ENCODE results near the gene DBX2. TPM values are rescaled to one million over a fixed set of nuclear protein-coding genes. Genes with fewer than 3 reads are reported as not detected.
"Not testable (repeated sequence)": the region's sequence is repeated elsewhere in the genome, so short reads cannot be mapped to it uniquely, and the experiment has no call there.

Gene DBX2
- total RNA-seq, result 1.6 TPM

DNA sequence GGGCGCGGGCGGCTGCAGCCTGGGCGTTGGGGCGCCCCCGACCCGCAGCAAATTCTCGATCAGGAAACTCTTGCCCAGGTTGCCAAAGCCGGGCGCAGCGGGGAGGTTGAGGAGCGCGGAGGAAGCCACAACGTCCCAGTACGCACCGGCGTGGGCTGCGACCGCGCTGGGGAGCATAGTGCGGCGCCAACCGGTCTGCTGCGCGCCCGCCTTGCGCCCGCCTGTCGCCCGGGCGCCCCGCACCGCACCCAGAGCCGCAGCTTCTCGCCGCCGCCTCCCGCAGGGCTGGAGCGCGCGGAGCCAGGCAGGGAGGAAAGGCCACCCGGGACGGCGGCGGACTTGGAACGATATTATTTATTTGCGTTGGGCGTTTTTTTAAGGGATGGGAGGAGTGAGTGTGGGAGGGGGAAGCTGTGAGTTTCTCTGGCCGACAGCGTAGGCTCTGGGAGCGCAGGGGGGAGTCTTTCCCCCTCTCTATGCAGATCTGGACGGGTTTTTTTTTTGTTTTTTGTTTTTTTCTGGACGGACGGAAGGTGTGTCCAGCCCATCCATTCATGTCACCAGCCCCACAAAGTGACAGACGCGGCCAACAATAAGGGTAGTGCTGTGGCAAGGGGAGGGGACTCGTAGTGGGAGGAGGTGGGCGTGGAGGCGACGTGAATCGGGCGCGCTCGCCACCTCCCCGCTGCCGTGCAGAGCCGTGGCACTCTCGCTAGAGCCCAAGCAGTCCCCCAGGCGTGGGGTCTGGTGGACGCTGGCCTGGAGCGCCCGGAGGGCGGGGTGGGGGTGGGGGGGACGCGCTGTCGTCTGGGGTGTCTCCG lies at the start of gene DBX2:
DBX2 (minus strand) TSS at position 349 of the 821 bp plus-strand sequence; CDS start at position 177, 172 bp downstream.
- no peak for DNase-seq

DNA sequence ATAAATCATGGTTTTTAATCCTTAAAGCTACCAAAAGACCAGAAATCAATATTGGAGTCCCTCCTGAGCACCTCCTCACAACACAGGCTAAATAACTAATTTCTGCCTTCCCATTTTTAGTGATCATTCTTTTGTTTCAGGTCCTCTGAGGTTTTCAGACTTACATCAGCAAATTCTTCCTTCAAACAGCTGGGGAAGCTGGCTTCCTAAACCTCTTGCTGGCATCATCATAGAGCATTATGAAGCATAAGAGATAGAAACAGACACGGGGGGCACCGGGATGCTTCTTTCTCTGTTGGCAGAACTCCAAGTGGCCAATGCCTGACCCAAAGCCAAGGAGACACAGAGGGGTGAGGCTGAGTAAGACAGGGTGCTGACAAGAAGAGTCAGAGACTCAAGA lies 47.9 kb upstream of the DBX2 start:
- no peak for DNase-seq

DNA sequence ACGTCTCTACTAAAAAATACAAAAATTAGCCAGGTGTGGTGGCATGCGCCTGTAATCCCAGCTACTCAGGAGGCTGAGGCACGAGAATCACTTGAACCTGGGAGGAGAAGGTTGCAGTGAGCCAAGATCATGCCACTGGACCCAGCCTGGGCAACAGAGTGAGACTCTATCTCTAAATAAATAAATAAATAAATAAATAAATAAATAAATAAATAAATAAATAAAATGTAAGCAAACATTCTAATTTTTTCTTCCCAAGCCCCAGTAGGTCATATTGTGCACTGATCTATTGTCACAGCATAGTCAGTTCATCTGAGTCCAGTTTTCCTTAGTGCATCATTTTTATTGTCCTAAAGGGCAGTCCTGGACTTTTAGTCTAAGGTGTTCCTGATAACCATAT lies 44.5 kb upstream of the DBX2 start:
- DNase-seq, result not testable (repeated sequence)

DNA sequence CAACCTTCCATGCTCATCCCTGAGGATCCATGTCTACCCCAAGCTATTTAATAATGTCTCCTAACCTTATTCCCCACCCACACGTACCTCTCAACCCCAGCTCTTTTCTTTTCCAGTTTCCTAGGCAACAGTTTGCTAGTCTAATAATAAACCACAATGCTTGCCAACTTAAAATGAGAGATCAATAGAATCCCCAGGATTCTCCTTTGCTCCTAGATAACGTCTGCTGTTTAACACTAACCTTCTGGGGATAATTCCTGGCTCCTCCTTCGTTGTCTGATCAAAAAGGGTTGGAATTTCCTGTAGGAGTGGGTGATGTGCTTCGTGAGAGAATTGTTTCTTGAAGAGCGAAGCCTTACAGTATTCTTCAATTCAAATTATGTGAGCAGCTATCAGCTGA lies 42.2 kb upstream of the DBX2 start:
- no peak for DNase-seq

DNA sequence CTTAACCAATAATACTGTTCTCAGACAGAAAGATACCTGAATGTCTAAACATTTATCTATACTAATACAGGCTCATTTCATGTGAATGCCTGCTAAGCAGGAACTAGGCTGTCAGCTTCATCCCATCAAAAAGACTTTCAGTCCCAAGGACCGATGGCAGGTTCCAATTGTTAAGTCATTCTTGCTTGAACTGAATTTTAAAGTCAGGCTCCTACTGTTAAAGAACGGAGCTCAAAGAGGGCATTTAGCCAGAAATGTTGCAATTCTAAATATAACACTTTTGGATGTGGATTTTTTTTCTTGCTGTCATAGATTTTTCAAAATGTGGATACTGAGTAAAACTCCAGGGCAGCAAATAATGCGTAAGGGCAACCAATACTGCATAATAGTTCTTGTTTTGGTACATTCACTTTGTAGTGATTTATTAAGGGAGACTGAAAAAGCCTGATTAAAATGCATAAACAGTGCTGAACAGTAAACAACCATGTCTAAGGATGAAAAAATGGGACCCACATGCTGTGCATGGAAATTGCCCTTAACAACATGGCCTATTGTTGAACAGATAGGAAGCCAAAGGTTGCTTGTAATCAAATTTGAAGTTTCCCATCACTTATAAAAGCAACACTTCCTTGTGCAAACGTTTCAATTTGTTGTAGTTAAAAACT lies 38.6 kb upstream of the DBX2 start:
- no peak for DNase-seq

DNA sequence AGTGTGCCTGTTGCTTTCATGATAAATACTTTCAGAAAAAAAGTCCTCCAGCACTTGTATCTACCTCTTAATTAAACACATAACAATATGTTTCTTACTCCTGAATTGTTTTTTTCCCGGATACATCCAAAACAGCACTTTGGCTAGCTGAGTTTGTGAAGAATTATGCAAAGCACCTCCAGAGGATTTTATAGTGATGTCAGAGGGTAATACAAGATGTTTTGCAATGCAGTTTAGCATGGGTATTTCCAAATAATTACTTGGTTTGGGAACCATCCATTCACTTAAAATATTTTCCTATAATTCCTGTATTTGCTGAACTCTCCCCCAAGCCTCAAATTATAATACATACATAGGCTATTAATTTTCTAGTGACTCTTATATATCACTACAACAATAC lies 37.7 kb upstream of the DBX2 start:
- no peak for DNase-seq

DNA sequence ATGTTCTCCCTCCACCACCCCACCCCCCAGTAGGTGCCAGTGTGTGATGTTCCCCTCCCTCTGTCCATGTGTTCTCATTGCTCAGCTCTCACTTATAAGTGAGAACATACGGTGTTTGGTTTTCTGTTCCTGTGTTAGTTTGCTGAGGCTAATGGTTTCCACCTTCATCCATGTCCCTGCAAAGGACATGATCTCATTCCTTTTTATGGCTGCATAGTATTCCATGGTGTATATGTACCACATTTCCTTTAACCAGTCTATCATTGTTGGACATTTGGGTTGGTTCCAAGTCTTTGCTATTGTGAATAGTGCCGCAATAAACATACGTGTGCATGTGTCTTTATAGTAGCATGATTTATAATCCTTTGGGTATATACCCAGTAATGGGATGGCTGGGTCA lies 33.3 kb upstream of the DBX2 start:
- not testable (repeated sequence) for DNase-seq

DNA sequence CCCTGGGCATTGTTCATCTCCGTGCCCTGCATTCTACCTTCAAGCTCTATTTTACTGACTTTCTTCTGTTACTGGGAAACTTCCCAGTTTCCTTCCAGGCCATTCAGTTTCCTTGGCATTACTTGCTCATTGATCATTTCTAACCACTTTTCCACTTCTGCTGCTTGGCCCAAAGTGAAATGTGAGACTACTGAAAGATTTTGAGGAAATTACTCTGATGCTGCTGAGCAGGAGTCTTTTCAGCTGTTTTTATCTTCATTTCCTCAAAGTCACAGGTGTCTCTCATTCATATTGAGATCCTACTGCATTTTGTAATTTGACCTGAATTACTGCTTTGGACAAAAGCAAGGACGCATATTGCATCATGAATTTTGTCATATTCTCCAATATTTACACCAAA lies 26.4 kb upstream of the DBX2 start:
- no peak for DNase-seq

DNA sequence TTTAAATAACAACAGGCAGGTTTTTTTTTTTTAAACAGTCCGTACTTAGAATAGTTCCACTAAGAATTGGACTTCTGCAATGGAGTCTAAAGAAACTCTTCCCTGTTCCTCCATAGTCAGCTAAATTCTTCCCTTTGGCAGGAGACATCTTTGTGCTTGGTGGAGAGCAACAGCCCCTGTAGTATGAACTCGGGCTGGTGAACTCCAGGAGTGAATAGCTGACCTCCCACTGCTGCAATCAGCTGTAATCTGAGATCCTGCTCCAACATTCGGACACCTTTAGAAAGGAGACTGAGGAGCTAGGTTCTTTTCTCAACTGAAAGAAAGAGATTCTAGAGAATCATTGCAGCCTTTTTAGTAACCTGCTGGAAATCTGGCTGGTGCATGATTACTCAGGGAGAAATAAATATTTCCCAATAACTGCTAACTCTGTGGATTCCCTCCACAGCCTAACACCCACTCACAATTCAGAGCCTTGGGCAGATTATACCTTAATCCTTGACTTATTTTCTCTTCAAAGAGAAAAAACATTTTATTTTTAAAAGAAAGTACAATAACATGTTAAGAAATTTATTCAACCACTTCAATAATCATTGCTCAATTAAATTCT lies 25.6 kb upstream of the DBX2 start:
- no peak for DNase-seq

DNA sequence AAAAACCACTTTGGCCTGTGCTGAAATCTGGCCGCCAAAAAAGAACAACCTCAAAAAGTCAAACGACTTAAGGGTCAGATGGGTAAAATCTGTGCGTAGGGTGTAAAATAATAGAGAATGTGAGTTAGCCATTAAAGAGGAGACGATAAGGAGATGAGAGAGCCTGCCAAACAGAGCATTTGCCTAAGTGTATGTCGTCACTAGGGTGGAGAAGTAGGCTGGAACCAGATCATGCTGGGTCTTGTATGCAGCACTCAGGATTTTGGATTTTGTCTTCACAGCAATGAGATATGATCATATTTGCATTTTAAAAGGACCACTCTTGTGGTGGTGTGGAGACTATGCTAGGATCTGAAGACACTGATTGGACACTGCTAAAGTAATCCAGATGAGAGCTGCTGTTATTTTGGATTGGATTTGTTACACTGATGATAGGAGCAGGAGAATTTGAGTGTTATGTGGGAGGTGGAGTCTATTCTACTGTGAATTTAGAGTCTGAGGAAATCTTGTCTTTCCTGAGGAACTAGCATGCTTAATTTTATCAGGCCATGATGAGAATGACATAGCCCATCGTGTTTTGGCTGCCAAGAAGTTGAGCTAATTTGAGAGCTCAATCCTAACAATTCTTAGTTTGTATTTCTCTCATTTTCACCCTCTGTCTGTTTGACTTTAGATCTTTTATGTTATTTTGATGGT lies 24.8 kb upstream of the DBX2 start:
- no peak for DNase-seq

DNA sequence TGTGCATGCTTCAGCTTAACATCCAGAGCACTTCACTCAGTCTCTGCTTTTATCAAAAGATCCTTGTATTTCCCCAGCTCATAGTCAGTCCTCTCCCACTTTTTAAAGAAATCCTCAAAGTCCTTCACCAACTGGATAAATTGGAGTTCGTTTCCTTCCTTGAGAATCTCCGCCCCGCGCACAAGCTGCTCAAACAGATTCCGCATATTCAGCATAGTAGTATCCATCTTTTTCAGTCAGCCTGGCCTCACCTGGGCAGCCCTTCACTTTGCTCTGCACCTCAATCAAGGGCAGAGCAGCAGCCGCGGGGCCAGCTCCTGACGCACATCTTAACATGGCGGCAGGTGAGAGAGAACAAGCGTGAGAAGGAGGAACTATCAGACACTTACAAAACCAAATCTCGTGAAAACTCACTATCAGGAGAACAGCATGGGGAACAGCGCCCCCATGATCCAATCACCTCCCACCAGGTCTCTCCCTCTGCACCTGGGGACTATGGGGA lies 14.3 kb upstream of the DBX2 start:
- DNase-seq, result no peak

DNA sequence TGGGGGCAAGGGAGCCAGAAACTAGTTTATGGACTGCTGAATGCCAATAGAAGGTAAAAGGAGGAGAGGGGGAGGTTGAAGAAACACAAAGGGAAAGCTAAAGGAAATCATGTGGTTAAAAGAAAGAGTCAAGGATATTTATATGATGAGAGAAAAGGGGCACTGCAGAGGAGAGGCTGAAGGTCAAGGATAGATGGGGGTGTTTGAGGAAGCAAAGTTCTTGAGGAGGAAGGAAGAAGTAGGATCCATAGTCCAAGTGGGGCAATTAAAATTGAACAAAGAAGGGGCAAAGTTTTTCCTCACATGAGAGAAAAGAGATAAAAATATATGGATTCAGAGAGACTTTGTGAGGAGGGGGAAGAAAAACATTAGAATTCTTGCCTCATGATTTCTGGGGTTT lies 10.1 kb upstream of the DBX2 start:
- no peak for DNase-seq

DNA sequence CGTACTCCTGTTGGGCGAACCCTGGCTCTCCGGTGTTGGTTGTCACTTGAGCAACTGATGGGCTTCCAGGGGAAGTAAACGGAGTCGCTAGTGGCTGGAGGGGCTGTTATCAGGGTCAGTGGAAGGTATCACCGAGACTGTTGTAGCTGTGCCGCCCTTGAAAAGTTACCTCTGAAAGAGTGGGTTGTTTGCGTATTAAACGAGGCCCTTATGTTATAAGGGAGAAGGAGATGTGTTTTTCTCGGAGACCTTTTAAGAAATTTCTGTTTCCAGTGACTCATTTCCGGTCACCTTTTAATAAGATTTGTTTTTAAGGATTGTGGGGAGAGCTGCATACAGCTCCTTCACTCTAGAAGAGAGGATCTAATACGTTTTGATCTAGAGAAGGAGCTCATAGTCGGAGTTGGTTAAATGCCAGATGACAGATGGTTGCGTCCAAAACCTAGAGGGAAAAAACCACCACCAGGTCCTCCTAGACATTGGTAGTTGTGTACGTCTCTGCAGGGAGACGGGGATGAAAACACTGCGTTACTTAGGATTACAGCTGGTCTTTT lies 750 bp upstream of the DBX2 start:
- no peak for DNase-seq

DNA sequence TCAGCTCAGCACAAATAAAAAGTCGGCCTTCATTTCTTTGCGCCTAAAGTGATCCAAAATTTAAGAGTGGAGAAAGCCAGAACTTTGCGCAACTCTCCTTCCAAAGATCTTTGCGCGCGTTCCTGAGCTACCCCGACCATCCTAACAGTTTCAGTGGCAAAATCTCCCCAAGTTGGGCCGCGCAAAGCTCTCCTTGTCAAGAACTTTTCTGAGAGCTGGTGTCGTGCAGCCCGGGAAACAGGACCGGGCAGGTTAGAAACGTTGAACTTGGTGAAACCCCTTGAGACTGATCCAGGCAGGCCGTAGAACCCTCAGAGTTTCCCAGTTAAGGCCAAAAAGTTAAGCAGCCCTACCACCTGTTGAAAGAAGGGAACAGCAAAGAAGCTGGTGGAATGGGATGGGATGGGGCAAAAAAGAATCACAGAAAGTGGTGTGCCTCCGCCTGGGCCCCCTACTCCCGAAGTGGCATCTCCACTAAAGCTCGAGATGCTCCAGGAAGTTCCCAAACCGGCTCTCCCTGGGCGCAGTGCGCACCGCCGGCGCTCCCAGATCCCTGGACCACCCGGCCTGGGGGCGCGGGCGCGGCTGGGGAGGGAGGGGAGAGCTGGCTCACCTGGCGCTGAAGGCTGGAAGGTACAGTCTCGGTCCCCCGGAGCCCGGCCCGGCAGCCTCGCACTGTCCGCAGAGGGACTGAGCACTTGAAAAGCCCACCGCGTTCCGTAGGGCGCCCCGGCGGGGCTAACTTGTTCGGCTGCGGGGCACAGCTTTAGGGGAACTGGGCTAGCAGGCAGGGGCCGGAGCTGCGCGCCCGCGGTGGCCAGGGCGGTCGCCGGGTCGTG lies 768 bp downstream of the DBX2 start:
- DNase-seq, result no peak

DNA sequence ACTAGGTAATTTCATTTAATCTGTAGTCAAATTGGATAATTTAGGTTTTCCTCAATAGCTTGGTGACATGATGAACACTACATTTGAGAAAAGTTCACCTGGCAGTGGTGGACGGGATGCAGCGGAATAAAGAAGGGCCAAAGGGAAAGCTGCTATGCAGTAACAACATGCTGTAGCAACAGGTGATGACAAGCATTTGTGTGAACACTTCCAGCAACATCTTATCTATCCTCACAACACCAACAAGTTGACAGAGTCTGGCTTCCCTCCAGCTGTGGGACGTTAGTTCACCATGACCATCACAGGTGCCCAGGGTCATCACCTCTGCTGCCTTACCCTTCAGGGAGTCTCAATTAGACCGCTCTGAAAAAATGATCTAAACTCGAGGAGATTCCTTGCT lies 8.3 kb downstream of the DBX2 start:
- no peak for DNase-seq

DNA sequence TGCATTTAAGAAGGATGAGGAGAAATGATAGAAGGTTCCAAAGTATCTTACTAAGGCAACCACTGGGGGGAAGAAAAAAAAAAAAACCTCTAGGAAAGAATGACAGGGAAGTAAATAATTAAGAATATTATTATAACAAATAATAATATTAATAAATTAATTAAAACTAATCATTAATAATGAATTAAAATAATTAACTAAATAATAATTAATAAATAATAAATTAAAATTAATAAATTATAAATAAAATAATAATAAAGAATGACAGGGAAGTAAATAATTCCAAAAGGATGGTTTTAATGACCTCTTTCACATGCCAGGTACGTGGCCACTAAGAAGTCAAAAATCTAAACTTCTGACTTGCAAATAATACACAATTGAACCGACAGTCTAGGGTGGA lies 9.9 kb downstream of the DBX2 start:
- DNase-seq, result no peak

DNA sequence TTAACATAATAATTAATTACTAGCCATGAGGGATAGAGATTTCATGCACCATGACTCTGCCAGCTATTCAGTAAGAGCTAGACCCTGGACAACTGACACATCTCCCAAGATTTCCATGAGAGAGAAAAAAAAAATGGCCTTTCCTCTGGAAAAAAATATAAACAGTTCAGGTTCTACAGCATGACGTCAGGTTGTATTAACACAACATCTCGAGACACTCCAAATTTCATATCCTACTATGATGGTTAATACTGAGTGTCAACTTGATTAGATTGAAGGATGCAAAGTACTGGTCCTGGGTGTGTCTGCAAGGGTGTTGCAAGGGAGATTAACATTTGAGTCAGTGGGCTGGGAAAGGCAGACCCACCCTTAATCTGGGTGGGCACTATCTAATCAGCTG lies 11.1 kb downstream of the DBX2 start:
- DNase-seq, result no peak

DNA sequence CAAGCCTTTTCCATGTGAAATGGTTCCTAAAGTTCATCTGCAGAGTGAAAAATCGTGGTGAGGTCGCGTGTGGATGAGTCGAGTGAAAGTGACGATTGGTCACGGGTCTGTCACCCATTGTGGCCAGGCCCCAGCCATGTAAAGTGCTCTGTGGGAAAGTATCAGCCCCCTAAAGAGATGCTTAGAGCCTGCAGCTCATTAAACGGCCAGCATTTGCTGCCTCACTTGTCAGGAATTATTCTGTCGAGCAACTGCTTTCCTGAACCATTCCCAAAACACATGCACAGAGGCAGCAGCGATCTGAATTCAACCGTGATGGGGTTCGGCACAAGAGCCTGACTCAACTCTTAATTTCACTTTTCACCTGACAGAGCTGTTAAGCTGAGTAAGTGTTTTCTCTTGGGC lies 16.0 kb downstream of the DBX2 start:
- DNase-seq, result no peak

DNA sequence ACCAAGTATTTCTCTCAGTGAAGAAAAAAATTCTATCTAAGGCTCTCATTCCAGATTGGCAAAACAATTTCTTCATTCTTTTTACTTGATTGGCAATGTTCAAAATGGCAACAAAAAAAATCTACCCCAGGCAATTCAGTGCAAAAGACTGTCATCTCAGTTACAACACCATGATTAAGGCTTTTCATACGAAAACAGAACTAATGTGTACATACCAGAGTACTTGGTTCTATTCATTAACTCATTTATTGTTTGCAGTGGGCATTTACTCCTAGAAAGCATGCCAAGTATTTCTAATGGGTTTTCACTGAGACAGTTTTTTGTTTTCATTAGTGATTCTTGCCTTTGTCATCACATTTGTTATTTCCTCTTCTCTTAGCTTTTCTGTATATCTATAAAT lies 33.0 kb downstream of the DBX2 start:
- DNase-seq, result no peak

DNA sequence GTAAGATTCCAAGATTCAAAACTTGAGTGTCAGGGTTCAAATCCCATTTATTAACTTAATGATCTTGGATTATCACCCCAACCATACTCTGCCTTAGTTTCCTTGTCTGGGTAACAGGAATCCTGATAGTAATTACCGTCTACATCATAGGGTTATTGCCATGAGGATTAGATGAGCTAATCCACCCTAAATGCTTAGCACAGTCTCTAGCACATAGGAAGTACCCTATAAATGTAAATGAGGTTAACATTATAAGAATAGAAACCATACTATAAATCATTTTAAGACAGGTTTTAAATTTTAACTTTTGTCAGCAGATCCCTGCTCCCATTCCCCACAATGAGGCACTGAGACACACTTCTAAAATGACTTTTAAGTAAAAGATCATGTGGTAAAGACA lies 36.5 kb downstream of the DBX2 start:
- DNase-seq, result no peak

DNA sequence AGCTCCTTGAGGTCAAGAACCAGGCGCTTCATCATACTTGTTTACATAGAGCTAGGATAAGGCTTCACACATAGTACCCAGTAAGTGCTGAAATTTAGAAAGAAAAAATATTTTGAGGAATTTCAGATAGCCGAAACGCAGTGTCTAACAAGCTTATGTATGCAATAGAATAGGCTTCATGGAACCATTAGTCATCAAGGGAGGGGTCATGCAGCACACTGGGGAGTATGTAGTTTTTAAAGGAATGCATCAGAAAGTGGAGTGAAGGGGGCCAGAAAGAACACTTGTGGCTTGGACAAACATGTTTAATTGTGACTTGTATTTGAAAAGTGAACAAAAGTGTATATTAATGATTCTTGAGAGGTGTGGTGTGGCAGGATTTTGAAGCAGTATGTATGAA lies 38.1 kb downstream of the DBX2 start:
- no peak for DNase-seq

DNA sequence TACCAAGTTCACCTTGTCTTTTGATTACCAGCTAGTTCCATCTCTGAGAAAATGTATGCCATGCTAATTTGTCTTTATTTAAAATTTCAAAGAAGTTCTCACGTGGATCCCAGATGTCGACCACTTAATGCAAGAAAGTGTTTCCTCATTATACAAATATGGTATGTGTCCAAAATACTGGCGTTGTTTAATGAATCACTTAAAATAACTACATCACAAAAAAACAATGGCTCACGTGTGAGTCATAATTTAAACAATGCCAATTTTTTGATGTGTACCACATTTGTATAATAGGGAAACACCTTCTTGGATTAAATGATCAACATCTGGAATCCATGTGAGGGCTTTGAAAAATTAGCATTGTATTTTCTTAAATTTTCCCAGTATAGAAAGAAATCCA lies 40.8 kb downstream of the DBX2 start:
- DNase-seq, result no peak
